H1 (cell line): Measurements from ENCODE around the gene HLA-DPB1. TPM values are rescaled to one million over a fixed set of nuclear protein-coding genes. Genes with fewer than 3 reads are reported as not detected.

Experiments
- CTCF ChIA-PET: fragments of 300-600 bp; sonication (Branson Sonifier 250); formaldehyde crosslinking; loops from one replicate; lab custom pipeline; 2021; ENCODE audit not compliant: partially characterized antibody; lab: Charles Lee
- POLR2A ChIA-PET: fragments of 300-600 bp; sonication (Branson Sonifier 250); formaldehyde crosslinking; loops from one replicate; lab custom pipeline; 2021; ENCODE audit warnings: inconsistent platforms; ENCODE audit not compliant: partially characterized antibody; lab: Charles Lee
- DNase-seq, 2 experiments: peaks; one replicate each; pipeline versions ENCODE4 v3.0.0 to v3.0.0-alpha.2; 2010 to 2022; ENCODE audit warnings: low spot score in 2 of 2, low read depth in 1 of 2, mixed read lengths in 1 of 2
- FAIRE-seq: peaks from 2 replicates; lab custom pipeline; 2011; peaks lifted over from hg19 to GRCh38; lab: Jason Lieb, UNC
- H2AFZ ChIP-seq: 2 replicates; pipeline ENCODE4 v1.8.1; 2012; ENCODE audit warnings: low read length, inconsistent platforms
- H2AK5ac ChIP-seq: 2 replicates; pipeline ENCODE4 v1.6.1; 2013; ENCODE audit warnings: low read depth, low read length
- H2BK120ac ChIP-seq: replicated peaks from 2 replicates; pipeline ENCODE3; 2013; ENCODE audit warnings: low read depth, low read length, inconsistent platforms
- H2BK12ac ChIP-seq: 2 replicates; pipeline ENCODE4 v1.6.1; 2013; ENCODE audit warnings: low read depth, low read length
- H2BK15ac ChIP-seq: 2 replicates; pipeline ENCODE4 v1.6.1; 2013; ENCODE audit warnings: low read length
- H2BK20ac ChIP-seq: 2 replicates; pipeline ENCODE4 v1.6.1; 2013; ENCODE audit warnings: low read length
- H2BK5ac ChIP-seq: 2 replicates; pipeline ENCODE4 v1.6.1; 2013; ENCODE audit warnings: low read depth, low read length
- H3K14ac ChIP-seq: 2 replicates; pipeline ENCODE4 v1.6.1; 2013; ENCODE audit warnings: inconsistent platforms; ENCODE audit not compliant: insufficient read length
- H3K18ac ChIP-seq: 2 replicates; pipeline ENCODE4 v1.6.1; 2013; ENCODE audit warnings: low read length; ENCODE audit errors: extremely low read depth
- H3K23ac ChIP-seq: 2 replicates; pipeline ENCODE4 v1.6.1; 2013; ENCODE audit warnings: inconsistent platforms; ENCODE audit not compliant: insufficient read length
- H3K23me2 ChIP-seq: 2 replicates; pipeline ENCODE4 v1.6.1; 2013; ENCODE audit warnings: low read depth, low read length
- H3K27ac ChIP-seq: 2 replicates; pipeline ENCODE4 v1.6.1; 2011; ENCODE audit warnings: low read depth, low read length, inconsistent platforms
- H3K27me3 ChIP-seq, 4 experiments: replicated peaks in 1 of 4; 1 replicate in 1 of 4; 2 replicates in 3 of 4; pipeline versions ENCODE4 v1.6.1 to v1.8.1; 2011 to 2013; ENCODE audit warnings: low read length in 3 of 4, mild to moderate bottlenecking in 3 of 4, inconsistent platforms in 2 of 4, mixed read lengths in 2 of 4, moderate library complexity in 1 of 4; ENCODE audit not compliant: control insufficient read depth in 3 of 4, insufficient read depth in 3 of 4; ENCODE audit errors: extremely low read depth in 1 of 4
- H3K36me3 ChIP-seq, 4 experiments: 2 replicates each; pipeline versions ENCODE4 v1.6.1 to v1.8.1; 2011 to 2013; ENCODE audit warnings: mild to moderate bottlenecking in 4 of 4, low read length in 3 of 4, moderate library complexity in 2 of 4, control low read depth in 1 of 4, inconsistent platforms in 1 of 4; ENCODE audit not compliant: insufficient read depth in 4 of 4, control insufficient read depth in 2 of 4
- H3K4ac ChIP-seq: replicated peaks from 2 replicates; pipeline ENCODE3; 2013; ENCODE audit warnings: low read length, low read depth, mixed read lengths, inconsistent platforms; ENCODE audit not compliant: insufficient read length
- H3K4me1 ChIP-seq, 4 experiments: replicated peaks in 1 of 4; 1 replicate in 1 of 4; 2 replicates in 3 of 4; pipeline versions ENCODE4 v1.6.1 to v1.8.1; 2011 to 2013; ENCODE audit warnings: low read length in 3 of 4, inconsistent platforms in 2 of 4, mixed read lengths in 1 of 4; ENCODE audit not compliant: insufficient read depth in 4 of 4, control insufficient read depth in 3 of 4
- H3K4me2 ChIP-seq, 2 experiments: 2 replicates each; pipeline versions ENCODE4 v1.6.1 to v1.8.1; 2011 to 2013; ENCODE audit warnings: low read depth in 2 of 2, low read length in 2 of 2, control low read depth in 1 of 2, inconsistent platforms in 1 of 2, mild to moderate bottlenecking in 1 of 2; ENCODE audit not compliant: insufficient read depth in 1 of 2
- H3K4me3 ChIP-seq, 4 experiments: fragments of 200-600, 300-600 bp in 1 of 4; sonication (generic), shearing (Covaris generic), sonication (Bioruptor Twin) in 1 of 4; 2 replicates each; pipeline versions ENCODE4 v1.5.1 to v1.8.1; 2011 to 2016; ENCODE audit warnings: low read length in 4 of 4, low read depth in 3 of 4, control low read depth in 2 of 4, inconsistent platforms in 2 of 4, mild to moderate bottlenecking in 2 of 4, mixed read lengths in 1 of 4, moderate library complexity in 1 of 4; ENCODE audit not compliant: insufficient read depth in 2 of 4; ENCODE audit errors: extremely low read depth in 1 of 4
- H3K56ac ChIP-seq: replicated peaks from 2 replicates; pipeline ENCODE3; 2013; ENCODE audit warnings: low read depth, mild to moderate bottlenecking, mixed read lengths, low read length, inconsistent platforms; ENCODE audit not compliant: insufficient read length
- H3K79me1 ChIP-seq: 2 replicates; pipeline ENCODE4 v1.6.1; 2013; ENCODE audit warnings: low read depth, low read length, control low read depth
- H3K79me2 ChIP-seq, 2 experiments: 2 replicates each; pipeline versions ENCODE4 v1.6.1 to v1.8.1; 2012 to 2013; ENCODE audit warnings: low read length in 2 of 2, mild to moderate bottlenecking in 2 of 2, inconsistent platforms in 1 of 2; ENCODE audit not compliant: insufficient read depth in 2 of 2, control insufficient read depth in 1 of 2
- H3K9ac ChIP-seq, 4 experiments: replicated peaks in 1 of 4; 1 replicate in 1 of 4; 2 replicates in 3 of 4; pipeline versions ENCODE4 v1.6.1 to v1.8.1; 2011 to 2013; ENCODE audit warnings: low read depth in 3 of 4, low read length in 3 of 4, control low read depth in 2 of 4, mild to moderate bottlenecking in 2 of 4, moderate library complexity in 2 of 4, inconsistent platforms in 1 of 4; ENCODE audit errors: extremely low read depth in 1 of 4
- H3K9me3 ChIP-seq, 2 experiments: 2 replicates each; pipeline versions ENCODE4 v1.6.1 to v1.8.1; 2012 to 2013; ENCODE audit warnings: mild to moderate bottlenecking in 2 of 2, moderate library complexity in 2 of 2, control low read depth in 1 of 2, inconsistent platforms in 1 of 2, low read depth in 1 of 2, low read length in 1 of 2, mixed read lengths in 1 of 2; ENCODE audit not compliant: insufficient read depth in 2 of 2
- H4K20me1 ChIP-seq, 2 experiments: replicated peaks in 1 of 2; 2 replicates each; pipeline versions ENCODE3 to v1.8.1; 2011 to 2013; ENCODE audit warnings: inconsistent platforms in 2 of 2, low read length in 2 of 2, mild to moderate bottlenecking in 1 of 2; ENCODE audit not compliant: insufficient read depth in 2 of 2, control insufficient read depth in 1 of 2
- H4K5ac ChIP-seq: 2 replicates; pipeline ENCODE4 v1.6.1; 2013; ENCODE audit warnings: low read length, low read depth, mixed read lengths, inconsistent platforms; ENCODE audit not compliant: insufficient read length
- H4K8ac ChIP-seq: 2 replicates; pipeline ENCODE4 v1.8.0; 2013; ENCODE audit warnings: mild to moderate bottlenecking, moderate library complexity, low read length, inconsistent platforms; ENCODE audit not compliant: insufficient read depth; ENCODE audit errors: extremely low read depth
- H4K91ac ChIP-seq: replicated peaks from 2 replicates; pipeline ENCODE3; 2013; ENCODE audit warnings: low read length, mixed read lengths, inconsistent platforms; ENCODE audit not compliant: insufficient read length
- ATF3 ChIP-seq: IDR thresholded peaks from 2 replicates; pipeline ENCODE4 v1.6.1; 2011; ENCODE audit warnings: low read depth, mild to moderate bottlenecking, low read length; ENCODE audit not compliant: insufficient read depth
- BRCA1 ChIP-seq: IDR thresholded peaks from 2 replicates; pipeline ENCODE4 v1.6.1; 2012; ENCODE audit warnings: low read depth, low read length, improper control_type of control experiment
- E2F6 ChIP-seq: IDR thresholded peaks from 2 replicates; pipeline ENCODE4 v1.6.1; 2012; ENCODE audit warnings: inconsistent platforms
- EGR1 ChIP-seq: IDR thresholded peaks from 2 replicates; pipeline ENCODE4 v1.6.1; 2011; ENCODE audit warnings: low read depth, low read length, borderline replicate concordance
- GTF2F1 ChIP-seq: IDR thresholded peaks from 2 replicates; pipeline ENCODE4 v1.6.1; 2012; ENCODE audit warnings: low read depth, low read length, improper control_type of control experiment, borderline replicate concordance
- JUND ChIP-seq: IDR thresholded peaks from 2 replicates; pipeline ENCODE4 v1.6.1; 2011; ENCODE audit warnings: mild to moderate bottlenecking, improper control_type of control experiment, low read length
- POLR2A ChIP-seq, 2 experiments: IDR thresholded peaks; 1 replicate in 1 of 2; 2 replicates in 1 of 2; pipeline ENCODE4 v1.6.1; 2011; ENCODE audit warnings: low read depth in 2 of 2, low read length in 2 of 2, mild to moderate bottlenecking in 2 of 2; ENCODE audit errors: control extremely low read depth in 1 of 2
- WGBS, 2 experiments: shearing (Covaris generic) in 1 of 2; methylation state at CpG; one replicate each; pipeline versions ENCODE4 v1.1.6 to v1.1.7; 2013 to 2015; ENCODE audit warnings: low lambda C conversion rate in 2 of 2, mixed read lengths in 2 of 2, inconsistent platforms in 1 of 2, low coverage in 1 of 2, missing lambda C conversion rate in 1 of 2; ENCODE audit not compliant: insufficient replicate concordance in 2 of 2, insufficient coverage in 1 of 2, insufficient read length in 1 of 2; ENCODE audit errors: extremely low coverage in 1 of 2, missing lambda C conversion rate in 1 of 2; 5-methylcytosine and 5-hydroxymethylcytosine counted together
- polyA plus RNA-seq, 7 experiments: library from polyadenylated mRNA; depleted of rRNA in 3 of 7; stranded (reverse) in 5 of 7; unstranded in 2 of 7; fragments of >200 nt in 5 of 7; fragments of 200-250 nt in 2 of 7; gene quantifications; 1 replicate in 5 of 7; 2 replicates in 1 of 7; 4 replicates in 1 of 7; pipeline versions ENCODE4 v1.2.1 to v1.2.3, GENCODE V29; 2011 to 2013; ENCODE audit warnings: missing spikeins in 2 of 7, mixed read lengths in 2 of 7
- total RNA-seq: library from RNA; stranded (reverse); fragmentation: NEBNext Ultra II Directional; extraction: Animal tissue kit (Norgen Biotek cat#: 25700); gene quantifications from 2 replicates; pipeline ENCODE4 v1.2.1, GENCODE V29; 2021

HLA-DPB1 gene
- total and polyA plus RNA-seq, 2 of the 8 experiments (the other 6 are each of a cell fraction or from before 2014, with no cell fraction given): 32.3 to 58.8 TPM

GRCh38 chr6:33124525-33124901 is 48.7 kb downstream of the HLA-DPB1 start:
- Histone ChIP-seq H3K79me1 (0 out of 2 replicates have a peak, but pooled peaks cover 2% of the 10 kb centered on the region), H2BK5ac (no peak overlapping the region), H4K20me1 (peaks cover 0 to 3% of the 10 kb centered on the region in 2 experiments), H3K27ac (no peak overlapping the region), H3K9ac (no peak overlapping the region), H3K4me2 (no peak overlapping the region), H4K91ac (no peak overlapping the region), H3K56ac (no peak overlapping the region), H2BK12ac (no peak overlapping the region), H3K4me1 (peaks cover 0 to 15% (median 5%) of the 10 kb centered on the region in 4 experiments; a peak in 3 of 7 replicates), H3K14ac (no peak overlapping the region), H3K9me3 (peaks cover 31 to 34% of the 10 kb centered on the region in 2 experiments), H3K36me3 (peaks cover 4 to 56% (median 27%) of the 10 kb centered on the region in 4 experiments; a peak in 7 of 8 replicates), H3K18ac (no peak overlapping the region), H3K4ac (no peak overlapping the region), H3K27me3 (no peaks in the 10 kb centered on the region), H4K5ac (no peak overlapping the region), H2BK20ac (no peak overlapping the region), H2AK5ac (no peak overlapping the region), H2BK15ac (no peak overlapping the region), H3K23me2 (no peaks in the 10 kb centered on the region), H4K8ac (no peak overlapping the region), H2BK120ac (no peak overlapping the region), H3K4me3 (no peak overlapping the region), H2AFZ (no peak overlapping the region), H3K23ac (no peak overlapping the region), H3K79me2 (peaks cover 14 to 71% of the 10 kb centered on the region in 2 experiments; a peak in 3 of 4 replicates)
- ChIA-PET CTCF (interaction anchor here (0.7 to 6.8 kb wide), 23 partner anchors 9 to 144 kb away, joined by 3 to 63 read pairs (median 4); partner anchors contain the start of genes RXRB and SLC39A7), POLR2A (interaction anchor here (1.0 to 2.1 kb wide), 8 partner anchors 8 to 153 kb away, joined by 3 to 8 read pairs (median 4); partner anchors contain the start of gene B3GALT4)
- FAIRE-seq: peak; percentile 28
- WGBS, 2 experiments: 93% methylated on average over 4 of the region's 4 CpGs; no CpG with 5 or more reads in 1 of the 2 experiments
- TF ChIP-seq GTF2F1 (no peak), POLR2A (IDR thresholded peaks at IDR 0.05; ENCODE audit: control extremely low read depth in 1 of 2, low read depth in 2 of 2, low read length in 2 of 2) (no peak), BRCA1 (no peak), JUND (no peak), E2F6 (peak; percentile 34; the same call in 1 of the 2 replicates), ATF3 (no peak), EGR1 (no peak)
- DNase-seq: no peak
